ENCODE results near the gene MAML3. TPM values are rescaled to one million over a fixed set of nuclear protein-coding genes. Genes with fewer than 3 reads are reported as not detected.

Gene MAML3
- total RNA-seq, 2 experiments from 2014 or later = 2.5 to 2.9 TPM

DNA sequence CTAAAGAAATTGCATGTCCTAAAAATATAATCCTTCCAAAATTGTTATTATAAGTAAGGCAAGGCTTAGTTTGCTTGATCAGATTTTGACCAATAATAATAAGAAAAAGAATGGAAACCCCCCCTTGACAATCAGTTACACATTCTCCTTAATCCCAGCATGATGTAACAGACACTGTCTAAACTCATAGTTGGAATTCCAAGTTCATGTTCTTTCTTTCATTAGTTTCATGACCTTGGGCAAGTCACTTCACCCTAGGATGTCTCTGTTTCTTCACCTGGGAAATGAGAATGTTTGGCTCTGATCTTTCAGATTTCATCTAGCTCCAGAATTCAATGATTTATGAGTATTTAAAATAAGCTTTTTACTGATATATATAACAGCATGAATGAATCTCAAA is 64.8 kb downstream of the MAML3 start:
- intact Hi-C loops (cut with DNase I, micrococcal nuclease) = no loop called here
- no peaks in the 10 kb centered on the region for H3K27me3 Mint-ChIP-seq
- no peak overlapping the region for H3K27ac Mint-ChIP-seq
- Histone ChIP-seq H3K4me3 (ENCODE audit: low read length) (no peak overlapping the region), H3K27me3 (ENCODE audit: control insufficient read depth in 1 of 2, insufficient read depth in 2 of 2, low read length in 2 of 2) (no peaks in the 10 kb centered on the region), H3K9me3 (ENCODE audit: control insufficient read depth in 1 of 2, insufficient read depth in 1 of 2, low read length in 2 of 2) (no peaks in the 10 kb centered on the region), H3K4me1 (ENCODE audit: insufficient read depth, low read length) (peaks cover 18% of the 10 kb centered on the region), H3K27ac (ENCODE audit: low read depth in 1 of 2, low read length in 2 of 2) (no peak overlapping the region), H3K36me3 (ENCODE audit: insufficient read depth, low read length) (no peaks in the 10 kb centered on the region)
- POLR2A ChIA-PET = interaction anchor here (1.2 kb wide), 1 partner anchor 13 kb away, joined by 4 read pairs; no protein-coding TSS in a partner anchor
- H3K4me3 Mint-ChIP-seq = no peak overlapping the region
- no peak for DNase-seq
- CTCF ChIA-PET = interaction anchor here (1.2 kb wide), 1 partner anchor 43 kb away, joined by 3 read pairs; no protein-coding TSS in a partner anchor
- no peaks in the 10 kb centered on the region for H3K36me3 Mint-ChIP-seq (ENCODE audit: low read depth)
- peaks cover 17% of the 10 kb centered on the region for H3K4me1 Mint-ChIP-seq (ENCODE audit: low read depth)
- ATAC-seq (ENCODE audit: poor library complexity) = no peak
- TF ChIP-seq, protein P1, sequence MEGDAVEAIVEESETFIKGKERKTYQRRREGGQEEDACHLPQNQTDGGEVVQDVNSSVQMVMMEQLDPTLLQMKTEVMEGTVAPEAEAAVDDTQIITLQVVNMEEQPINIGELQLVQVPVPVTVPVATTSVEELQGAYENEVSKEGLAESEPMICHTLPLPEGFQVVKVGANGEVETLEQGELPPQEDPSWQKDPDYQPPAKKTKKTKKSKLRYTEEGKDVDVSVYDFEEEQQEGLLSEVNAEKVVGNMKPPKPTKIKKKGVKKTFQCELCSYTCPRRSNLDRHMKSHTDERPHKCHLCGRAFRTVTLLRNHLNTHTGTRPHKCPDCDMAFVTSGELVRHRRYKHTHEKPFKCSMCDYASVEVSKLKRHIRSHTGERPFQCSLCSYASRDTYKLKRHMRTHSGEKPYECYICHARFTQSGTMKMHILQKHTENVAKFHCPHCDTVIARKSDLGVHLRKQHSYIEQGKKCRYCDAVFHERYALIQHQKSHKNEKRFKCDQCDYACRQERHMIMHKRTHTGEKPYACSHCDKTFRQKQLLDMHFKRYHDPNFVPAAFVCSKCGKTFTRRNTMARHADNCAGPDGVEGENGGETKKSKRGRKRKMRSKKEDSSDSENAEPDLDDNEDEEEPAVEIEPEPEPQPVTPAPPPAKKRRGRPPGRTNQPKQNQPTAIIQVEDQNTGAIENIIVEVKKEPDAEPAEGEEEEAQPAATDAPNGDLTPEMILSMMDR (IDR thresholded peaks at IDR 0.05) = no peak
- H3K9me3 Mint-ChIP-seq = no peaks in the 10 kb centered on the region

DNA sequence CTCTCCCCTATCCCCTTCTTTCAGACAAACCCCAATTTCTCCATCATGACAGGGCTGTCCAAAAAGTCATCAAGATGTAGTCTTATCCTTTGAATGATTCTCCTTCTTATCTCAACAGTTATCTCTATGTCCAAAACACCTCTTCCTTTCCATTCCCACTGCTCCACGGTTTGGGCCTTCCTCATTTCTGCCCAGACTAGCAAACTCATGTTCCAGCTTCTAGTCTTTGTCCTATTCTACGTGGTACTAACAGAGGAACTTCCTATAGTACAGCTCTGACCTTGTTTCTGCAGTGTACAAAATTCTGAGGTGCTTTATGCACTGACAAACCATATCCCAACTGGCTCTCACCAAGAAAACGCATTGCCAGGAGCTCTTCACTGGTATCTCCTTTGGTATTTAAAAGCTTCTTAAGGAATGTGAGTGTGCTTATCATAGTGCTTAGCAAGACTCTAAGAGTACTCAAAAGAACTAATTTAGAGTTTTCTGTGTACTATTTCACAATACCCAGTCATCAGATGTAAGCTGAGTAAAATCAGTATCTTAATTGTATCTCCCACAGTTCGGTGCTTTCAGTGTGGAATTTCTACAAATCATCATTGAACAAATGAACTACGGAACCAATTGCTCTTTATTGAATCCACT is 65.5 kb downstream of the MAML3 start:
- Mint-ChIP-seq H3K27ac (no peak overlapping the region), H3K9me3 (no peaks in the 10 kb centered on the region), H3K4me3 (no peak overlapping the region), H3K4me1 (ENCODE audit: low read depth) (peaks cover 10% of the 10 kb centered on the region), H3K27me3 (no peaks in the 10 kb centered on the region), H3K36me3 (ENCODE audit: low read depth) (no peaks in the 10 kb centered on the region)
- DNase-seq (no peak), ATAC-seq (ENCODE audit: poor library complexity) (no peak)
- Histone ChIP-seq H3K4me3 (ENCODE audit: low read length) (no peak overlapping the region), H3K27ac (ENCODE audit: low read depth in 1 of 2, low read length in 2 of 2) (no peak overlapping the region), H3K36me3 (ENCODE audit: insufficient read depth, low read length) (no peaks in the 10 kb centered on the region), H3K9me3 (ENCODE audit: control insufficient read depth in 1 of 2, insufficient read depth in 1 of 2, low read length in 2 of 2) (no peaks in the 10 kb centered on the region), H3K4me1 (ENCODE audit: insufficient read depth, low read length) (peaks cover 10% of the 10 kb centered on the region), H3K27me3 (ENCODE audit: control insufficient read depth in 1 of 2, insufficient read depth in 2 of 2, low read length in 2 of 2) (no peaks in the 10 kb centered on the region)
- intact Hi-C loops (cut with DNase I, micrococcal nuclease) = no loop called here
- ChIA-PET CTCF (interaction anchor here (1.2 kb wide), 1 partner anchor 42 kb away, joined by 3 read pairs; no protein-coding TSS in a partner anchor), POLR2A (interaction anchor here (1.2 kb wide), 1 partner anchor 12 kb away, joined by 4 read pairs; no protein-coding TSS in a partner anchor)
- TF ChIP-seq, protein P1 (IDR thresholded peaks at IDR 0.05) = no peak

DNA sequence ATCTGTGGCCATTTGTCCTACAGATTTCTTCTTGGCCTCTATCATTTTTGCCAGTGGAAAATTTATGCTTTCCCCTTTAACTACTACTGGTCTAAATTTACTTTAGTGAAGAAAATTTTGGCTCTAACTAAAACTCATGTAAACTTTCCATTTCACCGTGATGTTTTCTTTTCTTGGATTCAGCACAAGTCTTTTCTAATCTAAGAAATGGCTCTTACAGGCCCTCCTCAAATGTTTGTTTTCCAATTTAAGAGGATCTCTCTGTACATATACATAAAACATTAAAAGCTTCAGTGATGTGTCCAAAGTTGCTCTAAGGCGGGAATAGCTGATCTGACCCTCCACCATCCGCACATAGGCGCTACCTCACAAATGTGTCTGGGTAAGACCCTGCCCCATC is 68.1 kb downstream of the MAML3 start:
- ATAC-seq (ENCODE audit: poor library complexity) (no peak), DNase-seq (no peak)
- no peak overlapping the region for H3K4me3 Mint-ChIP-seq
- H3K4me1 Mint-ChIP-seq (ENCODE audit: low read depth) = peaks cover 12% of the 10 kb centered on the region
- no peak overlapping the region for H3K4me3 ChIP-seq (ENCODE audit: low read length)
- no peaks in the 10 kb centered on the region for H3K36me3 ChIP-seq (ENCODE audit: insufficient read depth, low read length)
- H3K27ac Mint-ChIP-seq = no peak overlapping the region
- intact Hi-C loops (cut with DNase I, micrococcal nuclease) = no loop called here
- no peaks in the 10 kb centered on the region for H3K9me3 Mint-ChIP-seq
- H3K36me3 Mint-ChIP-seq (ENCODE audit: low read depth) = no peaks in the 10 kb centered on the region
- H3K9me3 ChIP-seq (ENCODE audit: control insufficient read depth in 1 of 2, insufficient read depth in 1 of 2, low read length in 2 of 2) = no peaks in the 10 kb centered on the region
- CTCF ChIA-PET = no interaction called here
- no peaks in the 10 kb centered on the region for H3K4me1 ChIP-seq (ENCODE audit: insufficient read depth, low read length)
- H3K27me3 Mint-ChIP-seq = no peaks in the 10 kb centered on the region
- no peak overlapping the region for H3K27ac ChIP-seq (ENCODE audit: low read depth in 1 of 2, low read length in 2 of 2)
- no peaks in the 10 kb centered on the region for H3K27me3 ChIP-seq (ENCODE audit: control insufficient read depth in 1 of 2, insufficient read depth in 2 of 2, low read length in 2 of 2)
- POLR2A ChIA-PET = no interaction called here
- TF ChIP-seq, protein P1 (IDR thresholded peaks at IDR 0.05) = no peak

Data from CD4-positive, alpha-beta T cell (primary cell).